ENCODE results near the gene SLC13A2. TPM values are rescaled to one million over a fixed set of nuclear protein-coding genes. Genes with fewer than 3 reads are reported as not detected.

The SLC13A2 gene
- total and polyA plus RNA-seq, 9 of the 15 experiments (the other 6 are each of a cell fraction or from before 2014, with no cell fraction given): 0.13 TPM; not detected in 8

DNA sequence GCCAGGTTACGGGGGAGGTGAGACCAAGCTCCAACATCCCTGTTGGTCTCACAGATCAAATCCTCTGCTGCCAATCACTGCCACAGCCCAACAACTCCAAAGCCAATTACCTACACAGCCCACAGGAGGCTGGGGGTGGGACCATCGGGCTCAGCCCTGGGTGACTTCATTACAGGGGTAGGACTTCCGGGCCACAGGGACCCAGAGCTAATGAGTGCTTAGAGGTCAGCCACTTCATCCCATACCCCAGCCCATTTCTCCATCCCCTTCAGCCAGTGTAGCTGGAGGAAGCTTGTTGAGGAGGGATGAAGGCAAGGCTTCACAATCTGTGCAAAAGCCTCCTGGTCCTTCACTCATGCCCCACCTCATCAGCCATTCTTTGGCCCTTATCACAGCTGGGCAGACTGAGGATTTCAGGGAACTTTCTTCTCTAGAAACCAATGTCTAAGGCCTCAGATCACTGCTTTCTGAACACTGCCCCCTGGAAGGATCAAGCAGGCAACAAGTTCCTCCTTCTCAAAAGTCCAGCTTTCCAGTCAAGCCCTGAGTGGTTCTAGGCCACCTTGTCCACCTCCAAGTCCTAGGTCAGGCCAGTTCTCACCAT lies 38.5 kb downstream of the SLC13A2 start:
- H3K4me3 ChIP-seq: no peak overlapping the region
- no peak overlapping the region for H3K4me2 ChIP-seq (ENCODE audit: insufficient read depth, low read length)
- in situ Hi-C loops (cut with MboI): no loop called here
- POLR2A ChIA-PET: interaction anchor here (0.6 to 2.0 kb wide), 4 partner anchors 9 to 130 kb away, joined by 3 to 7 read pairs (median 3); no protein-coding TSS in a partner anchor
- H2AFZ ChIP-seq (ENCODE audit: low read depth, low read length): no peak overlapping the region
- ATAC-seq (peak; percentile 80), FAIRE-seq (peak; percentile 79), DNase-seq (ENCODE audit: extremely low read depth in 1 of 4, low spot score in 3 of 4) (peak in 3 of 4 experiments; percentile 39 to 47 (median 47))
- H3K9me3 ChIP-seq (replicated peaks; ENCODE audit: control insufficient read depth, insufficient read depth, low read depth, low read length): no peaks in the 10 kb centered on the region; the same call in 1 of the 2 replicates
- H3K79me2 ChIP-seq (ENCODE audit: control insufficient read depth, insufficient read depth, low read length): no peaks in the 10 kb centered on the region
- CTCF ChIA-PET (ENCODE audit: low intra/inter-chr PET ratio): no interaction called here
- no peak overlapping the region for H3K27ac ChIP-seq (ENCODE audit: extremely low read depth, low read depth, low read length)
- peaks cover 0 to 17% of the 10 kb centered on the region in 2 experiments; a peak in 2 of 5 replicates for H3K4me1 ChIP-seq (replicated peaks in 1 of 2; ENCODE audit: control insufficient read depth in 2 of 2, insufficient read depth in 2 of 2, low read length in 2 of 2)
- intact Hi-C loops (cut with micrococcal nuclease): loop anchor here (5.0 kb wide), 1 partner anchor 35 kb away; no protein-coding TSS in a partner anchor
- no peak overlapping the region for H3K9ac ChIP-seq (ENCODE audit: insufficient read depth in 1 of 2, low read depth in 2 of 2, low read length in 2 of 2)
- H3K27me3 ChIP-seq (ENCODE audit: control insufficient read depth in 2 of 2, insufficient read depth in 2 of 2, low read length in 2 of 2): peaks cover 18 to 59% of the 10 kb centered on the region in 2 experiments
- no peaks in the 10 kb centered on the region for H3K36me3 ChIP-seq (ENCODE audit: control insufficient read depth, insufficient read depth, low read length)
- H4K20me1 ChIP-seq (replicated peaks; ENCODE audit: control insufficient read depth, insufficient read depth, low read length): peaks cover 13% of the 10 kb centered on the region
- WGBS (ENCODE audit: insufficient coverage, low coverage, missing lambda C conversion rate): 5% methylated on average over 3 of the region's 3 CpGs
- no TSS peak for BruUV-seq (replicated peaks)
- no peaks in the 10 kb centered on the region for H3K9me1 ChIP-seq (ENCODE audit: control insufficient read depth, insufficient read depth, low read length)
- TF ChIP-seq PHB (CRISPR knock-in tag; IDR thresholded peaks at IDR 0.05) (no peak), L3MBTL2 (IDR thresholded peaks at IDR 0.05) (no peak), NCOA4 (IDR thresholded peaks at IDR 0.05; ENCODE audit: partially characterized antibody) (no peak), NR2C2 (CRISPR knock-in tag; IDR thresholded peaks at IDR 0.05) (no peak), NR2C2 (tag; IDR thresholded peaks at IDR 0.05) (peak; percentile 53), MAFG (tag; conservative IDR thresholded peaks at IDR 0.05) (no peak), CTBP1 (IDR thresholded peaks at IDR 0.05; ENCODE audit: borderline replicate concordance) (peak; percentile 28; the same call in 1 of the 2 replicates), ZNF311 (CRISPR knock-in tag; IDR thresholded peaks at IDR 0.05) (no peak), MCM3 (IDR thresholded peaks at IDR 0.05) (no peak), ZNF707 (CRISPR knock-in tag; conservative IDR thresholded peaks at IDR 0.05) (no peak), KDM1A (IDR thresholded peaks at IDR 0.05) (peak; percentile 42 to 68; a peak in 3 of 4 replicates), TCF7 (IDR thresholded peaks at IDR 0.05; ENCODE audit: borderline replicate concordance) (no peak), PREB (CRISPR knock-in tag; IDR thresholded peaks at IDR 0.05) (no peak), ZNF75A (CRISPR knock-in tag; IDR thresholded peaks at IDR 0.05) (no peak), RFX1 (IDR thresholded peaks at IDR 0.05) (no peak), CBFA2T3 (IDR thresholded peaks at IDR 0.05) (peak; percentile 51), SMARCA4 (IDR thresholded peaks at IDR 0.05) (peak; percentile 72), ATF7 (IDR thresholded peaks at IDR 0.05) (no peak)
- TF ChIP-seq, protein P1, sequence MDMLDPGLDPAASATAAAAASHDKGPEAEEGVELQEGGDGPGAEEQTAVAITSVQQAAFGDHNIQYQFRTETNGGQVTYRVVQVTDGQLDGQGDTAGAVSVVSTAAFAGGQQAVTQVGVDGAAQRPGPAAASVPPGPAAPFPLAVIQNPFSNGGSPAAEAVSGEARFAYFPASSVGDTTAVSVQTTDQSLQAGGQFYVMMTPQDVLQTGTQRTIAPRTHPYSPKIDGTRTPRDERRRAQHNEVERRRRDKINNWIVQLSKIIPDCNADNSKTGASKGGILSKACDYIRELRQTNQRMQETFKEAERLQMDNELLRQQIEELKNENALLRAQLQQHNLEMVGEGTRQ (CRISPR knock-in tag; IDR thresholded peaks at IDR 0.05): no peak
- TF ChIP-seq, protein P2, sequence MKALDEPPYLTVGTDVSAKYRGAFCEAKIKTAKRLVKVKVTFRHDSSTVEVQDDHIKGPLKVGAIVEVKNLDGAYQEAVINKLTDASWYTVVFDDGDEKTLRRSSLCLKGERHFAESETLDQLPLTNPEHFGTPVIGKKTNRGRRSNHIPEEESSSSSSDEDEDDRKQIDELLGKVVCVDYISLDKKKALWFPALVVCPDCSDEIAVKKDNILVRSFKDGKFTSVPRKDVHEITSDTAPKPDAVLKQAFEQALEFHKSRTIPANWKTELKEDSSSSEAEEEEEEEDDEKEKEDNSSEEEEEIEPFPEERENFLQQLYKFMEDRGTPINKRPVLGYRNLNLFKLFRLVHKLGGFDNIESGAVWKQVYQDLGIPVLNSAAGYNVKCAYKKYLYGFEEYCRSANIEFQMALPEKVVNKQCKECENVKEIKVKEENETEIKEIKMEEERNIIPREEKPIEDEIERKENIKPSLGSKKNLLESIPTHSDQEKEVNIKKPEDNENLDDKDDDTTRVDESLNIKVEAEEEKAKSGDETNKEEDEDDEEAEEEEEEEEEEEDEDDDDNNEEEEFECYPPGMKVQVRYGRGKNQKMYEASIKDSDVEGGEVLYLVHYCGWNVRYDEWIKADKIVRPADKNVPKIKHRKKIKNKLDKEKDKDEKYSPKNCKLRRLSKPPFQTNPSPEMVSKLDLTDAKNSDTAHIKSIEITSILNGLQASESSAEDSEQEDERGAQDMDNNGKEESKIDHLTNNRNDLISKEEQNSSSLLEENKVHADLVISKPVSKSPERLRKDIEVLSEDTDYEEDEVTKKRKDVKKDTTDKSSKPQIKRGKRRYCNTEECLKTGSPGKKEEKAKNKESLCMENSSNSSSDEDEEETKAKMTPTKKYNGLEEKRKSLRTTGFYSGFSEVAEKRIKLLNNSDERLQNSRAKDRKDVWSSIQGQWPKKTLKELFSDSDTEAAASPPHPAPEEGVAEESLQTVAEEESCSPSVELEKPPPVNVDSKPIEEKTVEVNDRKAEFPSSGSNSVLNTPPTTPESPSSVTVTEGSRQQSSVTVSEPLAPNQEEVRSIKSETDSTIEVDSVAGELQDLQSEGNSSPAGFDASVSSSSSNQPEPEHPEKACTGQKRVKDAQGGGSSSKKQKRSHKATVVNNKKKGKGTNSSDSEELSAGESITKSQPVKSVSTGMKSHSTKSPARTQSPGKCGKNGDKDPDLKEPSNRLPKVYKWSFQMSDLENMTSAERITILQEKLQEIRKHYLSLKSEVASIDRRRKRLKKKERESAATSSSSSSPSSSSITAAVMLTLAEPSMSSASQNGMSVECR (CRISPR knock-in tag; IDR thresholded peaks at IDR 0.05): no peak
